K562 (cell line): ENCODE measurements around the gene TTLL10. TPM values are rescaled to one million over a fixed set of nuclear protein-coding genes. Genes with fewer than 3 reads are reported as not detected.

ENCODE experiments used
- ATAC-seq: fragments of 200-7000 bp; cut with Tn5 transposase; 3 replicates; pipeline ENCODE4 v1.9.1; 2020; ENCODE audit warnings: moderate library complexity
- BruUV-seq: library from RNA; stranded (reverse); fragments of 400-500 nt; replicated peaks from 2 replicates; lab custom pipeline; 2021; lab: Mats Ljungman, UMichigan
- CTCF ChIA-PET: fragments of 300-600 bp; formaldehyde crosslinking; extraction: SDS; loops from one replicate; lab custom pipeline; 2021; ENCODE audit warnings: low intra/inter-chr PET ratio; lab: Yijun Ruan, JAX
- POLR2A ChIA-PET: fragments of 300-600, 350-650 bp; sonication (Branson Sonifier 250); formaldehyde crosslinking; extraction: SDS; loops from one replicate; lab custom pipeline; 2021; ENCODE audit warnings: antibody characterized with exemption, inconsistent platforms; lab: Yijun Ruan, JAX
- DNase-seq, 4 experiments: peaks; one replicate each; pipeline versions ENCODE4 v3.0.0 to v3.0.0-alpha.2; 2011 to 2018; ENCODE audit warnings: low spot score in 3 of 4, mixed read lengths in 3 of 4; ENCODE audit errors: extremely low read depth in 1 of 4
- FAIRE-seq: peaks from 2 replicates; lab custom pipeline; 2011; peaks lifted over from hg19 to GRCh38; lab: Jason Lieb, UNC
- H2AFZ ChIP-seq: 2 replicates; pipeline ENCODE4 v1.6.0; 2011; ENCODE audit warnings: low read depth, low read length, control low read depth, inconsistent platforms
- H3K27ac ChIP-seq: fragments of 200-600 bp; 3 replicates; pipeline ENCODE4 v1.8.0; 2011; ENCODE audit warnings: low read depth, mild to moderate bottlenecking, control low read depth, inconsistent platforms, low read length, moderate library complexity, mixed read lengths; ENCODE audit errors: extremely low read depth
- H3K27me3 ChIP-seq, 2 experiments: fragments of 300-600 bp in 1 of 2; 2 replicates in 1 of 2; 3 replicates in 1 of 2; pipeline versions ENCODE4 v1.6.0 to v1.8.0; 2011; ENCODE audit warnings: inconsistent platforms in 2 of 2, low read length in 2 of 2, mild to moderate bottlenecking in 1 of 2, mixed read lengths in 1 of 2, moderate library complexity in 1 of 2; ENCODE audit not compliant: control insufficient read depth in 2 of 2, insufficient read depth in 2 of 2
- H3K36me3 ChIP-seq: fragments of 300-600 bp; 3 replicates; pipeline ENCODE4 v1.8.0; 2011; ENCODE audit warnings: mild to moderate bottlenecking, low read length, inconsistent platforms; ENCODE audit not compliant: control insufficient read depth, insufficient read depth
- H3K4me1 ChIP-seq, 2 experiments: fragments of 200-600 bp in 1 of 2; replicated peaks in 1 of 2; 2 replicates in 1 of 2; 3 replicates in 1 of 2; pipeline versions ENCODE4 v1.5.1 to v1.8.0; 2011; ENCODE audit warnings: inconsistent platforms in 2 of 2, low read length in 2 of 2, mild to moderate bottlenecking in 1 of 2, mixed read lengths in 1 of 2, moderate library complexity in 1 of 2; ENCODE audit not compliant: control insufficient read depth in 2 of 2, insufficient read depth in 2 of 2
- H3K4me2 ChIP-seq: 2 replicates; pipeline ENCODE4 v1.6.1; 2011; ENCODE audit warnings: low read length, control low read depth, inconsistent platforms, mixed read lengths; ENCODE audit not compliant: insufficient read depth
- H3K4me3 ChIP-seq: fragments of 200-600 bp; sonication (generic), shearing (Covaris generic); 2 replicates; pipeline ENCODE4 v1.5.1; 2016; ENCODE audit warnings: control low read depth, inconsistent platforms
- H3K79me2 ChIP-seq: fragments of 200-600 bp; 3 replicates; pipeline ENCODE4 v1.8.0; 2011; ENCODE audit warnings: low read length, inconsistent platforms; ENCODE audit not compliant: control insufficient read depth, insufficient read depth
- H3K9ac ChIP-seq, 2 experiments: 2 replicates each; pipeline versions ENCODE4 v1.6.0 to v1.6.1; 2011; ENCODE audit warnings: low read depth in 2 of 2, low read length in 2 of 2, control low read depth in 1 of 2, inconsistent platforms in 1 of 2, mild to moderate bottlenecking in 1 of 2, mixed read lengths in 1 of 2; ENCODE audit not compliant: insufficient read depth in 1 of 2
- H3K9me1 ChIP-seq: one replicate; pipeline ENCODE4 v1.6.0; 2011; ENCODE audit warnings: inconsistent platforms, mild to moderate bottlenecking, low read length, moderate library complexity; ENCODE audit not compliant: control insufficient read depth, insufficient read depth
- H3K9me3 ChIP-seq: replicated peaks from 2 replicates; pipeline ENCODE4 v1.5.1; 2011; ENCODE audit warnings: low read depth, low read length, inconsistent platforms; ENCODE audit not compliant: control insufficient read depth, insufficient read depth
- H4K20me1 ChIP-seq: replicated peaks from 2 replicates; pipeline ENCODE4 v1.6.1; 2011; ENCODE audit warnings: low read length, inconsistent platforms, mixed read lengths; ENCODE audit not compliant: control insufficient read depth, insufficient read depth
- BCL6 ChIP-seq: fragments of 250-450 bp; sonication (Bioruptor Pico); IDR thresholded peaks from 2 replicates; pipeline ENCODE4 v1.4.0; 2020
- ESRRA ChIP-seq: fragments of 450-650 bp; IDR thresholded peaks from 2 replicates; pipeline ENCODE4 v1.6.1; 2014; ENCODE audit warnings: low read depth, mild to moderate bottlenecking, moderate library complexity, borderline replicate concordance
- FOXJ2 ChIP-seq: fragments of 200-800 bp; sonication (Bioruptor generic); IDR thresholded peaks from 2 replicates; pipeline ENCODE4 v1.6.1; 2016; ENCODE audit warnings: missing genetic modification characterization, missing compliant biosample characterization
- NR2C1 ChIP-seq, 2 experiments: fragments of 450-650 bp; IDR thresholded peaks; 2 replicates each; pipeline ENCODE4 v1.6.1; 2017; ENCODE audit warnings: mild to moderate bottlenecking in 2 of 2, antibody characterized with exemption in 1 of 2, inconsistent platforms in 1 of 2, missing compliant biosample characterization in 1 of 2, missing genetic modification characterization in 1 of 2
- NR2C2 ChIP-seq, 2 experiments: fragments of 200-800 bp in 1 of 2; sonication (Bioruptor generic) in 1 of 2; sonication (generic) in 1 of 2; formaldehyde crosslinking in 1 of 2; IDR thresholded peaks; 2 replicates each; pipeline versions ENCODE4 v1.6.1 to v1.8.0; 2016 to 2022; ENCODE audit warnings: mild to moderate bottlenecking in 1 of 2, missing compliant biosample characterization in 1 of 2, missing genetic modification characterization in 1 of 2, missing genetic modification reagents in 1 of 2
- PCBP1 ChIP-seq: fragments of 200-400 bp; formaldehyde crosslinking; IDR thresholded peaks from 2 replicates; pipeline ENCODE4 v1.6.1; 2018; ENCODE audit warnings: mild to moderate bottlenecking, low read depth, low read length; ENCODE audit not compliant: poor library complexity, severe bottlenecking
- ZBTB7A ChIP-seq: IDR thresholded peaks from 2 replicates; pipeline ENCODE4 v1.6.1; 2011; ENCODE audit warnings: low read depth, mild to moderate bottlenecking, low read length, moderate library complexity, borderline replicate concordance; ENCODE audit not compliant: control insufficient read depth
- ZNF3 ChIP-seq: fragments of 250-450 bp; sonication (Bioruptor Pico); IDR thresholded peaks from 2 replicates; pipeline ENCODE4 v1.5.0; 2021; ENCODE audit warnings: mild to moderate bottlenecking, moderate library complexity
- WGBS: fragments of 100-300 bp; shearing (Covaris generic); methylation state at CpG from one replicate; pipeline ENCODE4 v1.1.6; 2016; ENCODE audit warnings: low coverage, mixed read lengths; ENCODE audit not compliant: insufficient coverage; ENCODE audit errors: missing lambda C conversion rate; 5-methylcytosine and 5-hydroxymethylcytosine counted together
- in situ Hi-C: fragments of 300-500 bp; cut with MboI; formaldehyde crosslinking; loops from 4 replicates; pipeline ENCODE4 v1.15.0; 2018; ENCODE audit warnings: inconsistent platforms, mixed read lengths
- intact Hi-C: fragments of 100-400 bp; cut with micrococcal nuclease; formaldehyde crosslinking; loops from 2 replicates; pipeline ENCODE4 v1.14.2; 2022
- polyA plus RNA-seq, 8 experiments: library from polyadenylated mRNA; depleted of rRNA in 4 of 8; stranded (reverse) in 5 of 8; unstranded in 3 of 8; fragments of >200 nt; fragmentation: Nextera tagmentation in 2 of 8; fragmentation: Illumina TruSeq in 1 of 8; extraction: Ambion mirVana in 2 of 8; extraction: Trizol in 1 of 8; gene quantifications; 2 replicates each; pipeline versions ENCODE4 v1.2.1 to v1.2.3, GENCODE V29; 2011 to 2014; ENCODE audit warnings: inconsistent platforms in 1 of 8, missing spikeins in 1 of 8
- total RNA-seq, 7 experiments: library from RNA; depleted of rRNA in 6 of 7; stranded (reverse); fragments of >200 nt in 6 of 7; fragmentation: Illumina TruSeq in 2 of 7; extraction: Trizol in 2 of 7; gene quantifications; 2 replicates each; pipeline versions ENCODE4 v1.2.1 to v1.2.3, GENCODE V29; 2011 to 2021; ENCODE audit warnings: low replicate concordance in 1 of 7
- TF ChIP-seq, protein P1 (sequence below): fragments of 200-800 bp; sonication (Bioruptor generic); IDR thresholded peaks from 2 replicates; pipeline ENCODE4 v1.6.1; 2017; ENCODE audit warnings: missing genetic modification characterization, missing compliant biosample characterization
- TF ChIP-seq, protein P2 (sequence below): sonication (generic); formaldehyde crosslinking; IDR thresholded peaks from 2 replicates; pipeline ENCODE4 v1.9.0; 2022; ENCODE audit warnings: mild to moderate bottlenecking, missing genetic modification reagents

The TTLL10 gene
- total and polyA plus RNA-seq, 9 of the 15 experiments (the other 6 are each of a cell fraction or from before 2014, with no cell fraction given), result not detected

DNA sequence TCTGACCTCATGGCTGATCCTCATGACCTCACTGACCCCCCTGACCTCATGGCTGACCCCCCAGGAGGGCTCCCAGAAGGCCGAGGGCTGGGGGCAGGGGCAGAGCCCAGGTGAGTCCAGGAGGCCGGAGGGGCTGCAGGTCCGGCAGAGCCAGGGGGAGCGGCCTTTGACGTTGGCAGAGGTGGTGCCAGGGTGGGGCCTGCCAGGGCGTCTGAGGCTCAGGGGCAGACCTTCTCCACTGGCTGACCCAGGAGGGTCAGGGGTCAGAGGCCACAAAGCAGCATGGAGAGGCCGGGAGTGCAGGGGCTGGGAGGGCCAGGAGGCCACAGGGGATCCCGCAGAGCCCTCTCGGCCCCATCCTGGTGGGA, 28.1 kb upstream of the TTLL10 start:
- ATAC-seq (no peak), DNase-seq (no peak), FAIRE-seq (no peak)
- peak overlapping the region in 1 of 2 experiments; percentile 70; a peak in 1 of 4 replicates for H3K9ac ChIP-seq
- H3K79me2 ChIP-seq, result no peaks in the 10 kb centered on the region
- H3K9me3 ChIP-seq, result no peaks in the 10 kb centered on the region
- WGBS, result 52% methylated on average over 9 of the region's 9 CpGs
- H3K9me1 ChIP-seq, result no peaks in the 10 kb centered on the region
- peaks cover 25 to 43% of the 10 kb centered on the region in 2 experiments for H3K27me3 ChIP-seq
- TF ChIP-seq, protein P1, sequence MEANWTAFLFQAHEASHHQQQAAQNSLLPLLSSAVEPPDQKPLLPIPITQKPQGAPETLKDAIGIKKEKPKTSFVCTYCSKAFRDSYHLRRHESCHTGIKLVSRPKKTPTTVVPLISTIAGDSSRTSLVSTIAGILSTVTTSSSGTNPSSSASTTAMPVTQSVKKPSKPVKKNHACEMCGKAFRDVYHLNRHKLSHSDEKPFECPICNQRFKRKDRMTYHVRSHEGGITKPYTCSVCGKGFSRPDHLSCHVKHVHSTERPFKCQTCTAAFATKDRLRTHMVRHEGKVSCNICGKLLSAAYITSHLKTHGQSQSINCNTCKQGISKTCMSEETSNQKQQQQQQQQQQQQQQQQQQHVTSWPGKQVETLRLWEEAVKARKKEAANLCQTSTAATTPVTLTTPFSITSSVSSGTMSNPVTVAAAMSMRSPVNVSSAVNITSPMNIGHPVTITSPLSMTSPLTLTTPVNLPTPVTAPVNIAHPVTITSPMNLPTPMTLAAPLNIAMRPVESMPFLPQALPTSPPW (CRISPR knock-in tag), result 0 out of 2 replicates have a peak, but pooled peaks have one; percentile 24
- TF ChIP-seq FOXJ2 (tag), result no peak
- TF ChIP-seq ESRRA, result peak; percentile 49; the same call in 1 of the 2 replicates
- TF ChIP-seq, protein P2, sequence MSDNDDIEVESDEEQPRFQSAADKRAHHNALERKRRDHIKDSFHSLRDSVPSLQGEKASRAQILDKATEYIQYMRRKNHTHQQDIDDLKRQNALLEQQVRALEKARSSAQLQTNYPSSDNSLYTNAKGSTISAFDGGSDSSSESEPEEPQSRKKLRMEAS, result peak; percentile 23; the same call in 1 of the 2 replicates
- no peak for TF ChIP-seq NR2C2 (CRISPR knock-in tag; IDR thresholded peaks at IDR 0.05)
- TF ChIP-seq NR2C2 (tag; IDR thresholded peaks at IDR 0.05), result peak; percentile 73; the same call in 1 of the 2 replicates
- peak; percentile 3; the same call in 1 of the 2 replicates for TF ChIP-seq ZBTB7A
- TF ChIP-seq PCBP1, result peak; percentile 56
- no peak for TF ChIP-seq BCL6 (CRISPR knock-in tag)
- no peak for TF ChIP-seq ZNF3 (CRISPR knock-in tag)
- TF ChIP-seq NR2C1 (IDR thresholded peaks at IDR 0.05), result peak; percentile 86
- peak; percentile 87 for TF ChIP-seq NR2C1 (tag; IDR thresholded peaks at IDR 0.05)
- in situ Hi-C loops (no loop called here), intact Hi-C loops (no loop called here)
- no TSS peak for BruUV-seq
- ChIA-PET CTCF (no interaction called here), POLR2A (no interaction called here)
- no peak overlapping the region for H3K27ac ChIP-seq
- no peak overlapping the region; the same call in 1 of the 2 replicates for H3K4me2 ChIP-seq
- H4K20me1 ChIP-seq, result peaks cover 8% of the 10 kb centered on the region; the same call in 1 of the 2 replicates
- H2AFZ ChIP-seq, result no peak overlapping the region
- peaks cover 0 to 86% of the 10 kb centered on the region in 2 experiments; a peak in 3 of 5 replicates for H3K4me1 ChIP-seq
- no peaks in the 10 kb centered on the region for H3K36me3 ChIP-seq
- H3K4me3 ChIP-seq, result no peak overlapping the region
